ENCODE data around the gene KCNH2.

KCNH2 gene

GRCh38 chr7:150902078-150903033 is 75.8 kb downstream of the KCNH2 start:
- DNase-seq (ENCODE audit: low read depth) = no peak

- DNase-seq (ENCODE audit: low read depth) = no peak
Measured at GRCh38 chr7:150901160-150902035, 76.7 kb downstream of the KCNH2 start.

- no peak for DNase-seq (ENCODE audit: low read depth)
Measured at GRCh38 chr7:150900675-150901074, 77.4 kb downstream of the KCNH2 start.

GRCh38 chr7:150898475-150899011 is 79.6 kb downstream of the KCNH2 start:
- peak; percentile 63 for DNase-seq (ENCODE audit: low read depth)

GRCh38 chr7:150897502-150898474 is 80.3 kb downstream of the KCNH2 start:
- DNase-seq (ENCODE audit: low read depth) = no peak

- no peak for DNase-seq (ENCODE audit: low read depth)
Measured at GRCh38 chr7:150896562-150897209, 81.4 kb downstream of the KCNH2 start.

- DNase-seq (ENCODE audit: low read depth) = no peak
Measured at GRCh38 chr7:150895809-150896208, 82.3 kb downstream of the KCNH2 start.
